Hepatic stellate cell (primary cell): ENCODE measurements around the gene SAFB2.

ENCODE experiments used
- DNase-seq: peaks from one replicate; pipeline ENCODE4 v3.0.0; 2011; ENCODE audit warnings: low spot score

The SAFB2 gene

DNA sequence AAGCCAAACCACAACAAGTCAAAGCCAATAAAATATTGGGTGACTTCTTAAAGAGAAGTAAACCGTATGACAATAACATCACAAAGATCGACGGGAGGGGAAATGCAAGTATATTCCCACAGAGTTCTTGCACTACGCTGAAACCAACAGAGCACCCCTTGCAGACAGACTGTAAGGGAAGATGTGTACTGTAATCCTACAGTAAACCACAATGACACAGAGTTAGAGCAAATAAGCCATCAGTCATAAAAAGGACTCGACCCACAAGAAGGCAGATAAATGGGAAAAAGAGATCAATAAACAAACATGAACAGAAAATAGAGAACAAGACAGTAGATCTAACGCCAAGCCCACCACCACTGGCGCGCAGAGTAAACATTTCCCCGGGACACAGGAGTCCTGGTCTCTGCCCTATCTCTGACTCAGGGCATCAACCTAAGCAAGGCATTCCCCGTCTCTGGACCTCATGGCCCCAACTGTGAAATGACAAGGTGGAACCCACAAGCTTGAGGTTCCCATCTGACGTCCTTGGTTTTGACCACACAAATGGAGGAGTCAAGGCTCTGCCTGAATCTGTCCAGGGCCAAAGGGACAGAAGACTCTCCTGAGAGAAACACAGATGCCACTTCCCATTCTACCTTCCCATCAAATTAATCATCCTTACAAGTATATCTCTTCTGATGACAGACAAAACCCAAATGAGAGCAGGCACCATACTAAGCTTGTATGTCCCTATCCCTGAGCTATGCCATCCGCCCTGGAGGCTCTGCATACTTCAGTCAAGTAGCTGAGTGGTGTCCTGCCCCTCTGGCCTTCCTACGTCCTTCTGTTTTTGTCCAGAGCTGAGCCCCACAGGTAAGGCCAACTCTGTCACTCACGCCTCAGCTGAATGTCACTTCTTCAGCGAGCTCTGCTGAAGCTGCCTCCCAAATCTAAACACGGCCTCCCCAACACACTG is 15.0 kb downstream of the SAFB2 start:
- no peak for DNase-seq

DNA sequence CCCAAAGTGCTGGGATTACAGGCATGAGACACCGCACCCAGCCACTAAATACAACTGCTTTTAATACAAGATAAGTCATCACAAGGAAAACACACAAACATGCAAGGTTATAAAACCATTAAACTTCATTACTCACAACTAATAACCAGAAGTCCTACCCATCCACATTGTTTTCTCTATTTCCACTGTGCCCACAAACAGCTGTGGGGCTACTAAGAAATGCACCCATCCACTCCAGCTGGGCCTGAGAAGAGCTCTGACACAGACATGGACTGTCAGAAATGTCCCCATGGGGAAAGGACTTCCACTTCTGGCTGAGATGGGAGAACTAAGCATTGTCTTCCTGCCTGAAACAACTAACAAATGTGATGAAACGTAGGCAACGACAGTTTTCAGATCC is 17.2 kb downstream of the SAFB2 start:
- DNase-seq, result no peak

DNA sequence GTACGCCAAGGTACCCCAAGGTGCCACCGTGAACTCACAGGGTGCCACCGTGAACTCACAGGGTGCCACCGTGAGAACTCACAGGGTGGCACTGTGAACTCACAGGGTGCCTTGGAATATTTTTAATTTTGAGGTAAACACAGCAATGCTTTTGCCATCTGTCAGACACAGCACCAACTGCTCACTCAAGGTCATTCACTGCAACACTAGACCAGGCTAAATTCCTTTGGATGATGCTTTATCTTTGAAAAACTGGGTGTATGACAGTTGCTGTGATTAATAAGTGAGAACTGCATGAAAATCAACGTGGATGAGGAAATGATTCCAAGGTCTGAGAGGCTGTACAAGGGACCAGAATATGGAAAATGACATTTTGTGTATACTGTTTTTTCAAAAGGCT is 18.9 kb downstream of the SAFB2 start:
- no peak for DNase-seq

DNA sequence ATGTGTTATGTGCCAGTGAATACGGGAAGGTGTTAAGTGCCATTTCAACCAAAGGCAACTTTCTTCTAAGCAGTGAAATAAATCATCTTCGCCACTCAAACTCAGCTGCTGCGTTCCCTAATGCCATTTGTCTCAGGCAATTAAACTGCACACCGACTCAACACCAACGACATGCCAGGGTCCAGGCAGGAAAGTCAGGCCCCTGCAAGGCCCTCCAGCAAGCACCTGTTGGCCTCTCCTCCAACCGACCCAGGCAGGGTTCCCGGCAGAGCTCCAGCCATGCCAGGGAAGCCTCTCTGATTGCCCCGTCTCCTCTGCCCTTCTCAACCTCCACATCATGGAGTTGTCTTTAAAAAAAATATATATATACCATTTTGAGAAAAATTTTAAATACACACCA is 21.8 kb downstream of the SAFB2 start:
- DNase-seq, result no peak

DNA sequence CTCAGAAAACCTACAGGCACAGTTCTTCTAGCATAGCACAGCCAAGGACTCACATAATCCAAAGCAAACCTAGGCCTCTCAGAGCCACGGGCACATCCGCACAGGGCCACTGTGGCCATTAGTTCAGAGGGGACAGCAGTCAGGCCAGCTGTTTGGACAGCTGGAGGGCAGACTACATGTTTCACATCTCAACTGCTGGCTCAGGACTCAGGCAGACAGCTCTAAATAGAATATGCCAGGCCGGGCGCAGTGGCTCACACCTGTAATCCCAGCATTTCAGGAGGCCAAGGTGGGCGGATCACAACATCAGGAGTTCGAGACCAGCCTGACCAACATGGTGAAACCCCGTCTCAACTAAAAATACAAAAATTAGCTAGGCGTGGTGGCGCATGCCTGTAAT is 26.8 kb downstream of the SAFB2 start:
- DNase-seq, result no peak

DNA sequence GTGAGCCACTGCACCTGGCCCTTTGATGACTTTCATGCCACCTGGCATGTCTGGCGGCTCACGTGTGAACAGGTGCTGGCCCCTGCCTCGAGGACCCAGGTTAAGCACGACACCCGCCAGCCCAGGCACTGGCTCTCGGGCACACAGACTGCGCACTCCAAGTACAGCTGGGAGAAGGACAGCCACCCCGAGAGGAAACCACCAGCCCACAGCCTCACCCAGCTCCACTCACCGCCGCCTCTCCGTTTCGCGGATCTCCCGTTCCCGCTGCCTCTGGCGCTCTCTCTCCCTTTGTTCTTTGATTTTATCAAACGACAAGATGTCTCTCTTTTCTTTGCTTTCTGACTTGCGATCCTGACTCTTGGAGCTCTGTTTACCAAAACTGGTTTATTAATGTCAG is 27.4 kb downstream of the SAFB2 start:
- no peak for DNase-seq

DNA sequence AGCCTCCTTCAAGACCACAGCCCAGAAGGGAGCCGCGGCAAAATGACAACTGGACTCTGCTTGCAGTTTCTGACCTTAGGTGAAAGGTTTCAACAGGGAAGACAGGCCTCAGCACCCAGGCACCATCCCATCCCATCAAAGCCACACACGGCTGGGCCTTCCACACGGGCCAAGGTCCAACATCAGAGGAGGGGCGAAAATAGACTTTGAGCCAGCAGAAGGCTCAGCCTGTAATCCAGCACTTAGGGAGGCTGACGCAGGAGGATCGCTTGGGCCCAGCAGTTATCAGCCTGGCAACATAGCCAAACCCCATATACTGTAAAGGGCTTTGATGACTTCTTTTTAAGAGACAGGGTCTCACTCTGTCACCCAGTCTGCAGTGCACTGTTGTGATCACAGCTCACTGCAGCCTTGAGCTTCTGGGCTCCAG is 28.0 kb downstream of the SAFB2 start:
- DNase-seq, result no peak

DNA sequence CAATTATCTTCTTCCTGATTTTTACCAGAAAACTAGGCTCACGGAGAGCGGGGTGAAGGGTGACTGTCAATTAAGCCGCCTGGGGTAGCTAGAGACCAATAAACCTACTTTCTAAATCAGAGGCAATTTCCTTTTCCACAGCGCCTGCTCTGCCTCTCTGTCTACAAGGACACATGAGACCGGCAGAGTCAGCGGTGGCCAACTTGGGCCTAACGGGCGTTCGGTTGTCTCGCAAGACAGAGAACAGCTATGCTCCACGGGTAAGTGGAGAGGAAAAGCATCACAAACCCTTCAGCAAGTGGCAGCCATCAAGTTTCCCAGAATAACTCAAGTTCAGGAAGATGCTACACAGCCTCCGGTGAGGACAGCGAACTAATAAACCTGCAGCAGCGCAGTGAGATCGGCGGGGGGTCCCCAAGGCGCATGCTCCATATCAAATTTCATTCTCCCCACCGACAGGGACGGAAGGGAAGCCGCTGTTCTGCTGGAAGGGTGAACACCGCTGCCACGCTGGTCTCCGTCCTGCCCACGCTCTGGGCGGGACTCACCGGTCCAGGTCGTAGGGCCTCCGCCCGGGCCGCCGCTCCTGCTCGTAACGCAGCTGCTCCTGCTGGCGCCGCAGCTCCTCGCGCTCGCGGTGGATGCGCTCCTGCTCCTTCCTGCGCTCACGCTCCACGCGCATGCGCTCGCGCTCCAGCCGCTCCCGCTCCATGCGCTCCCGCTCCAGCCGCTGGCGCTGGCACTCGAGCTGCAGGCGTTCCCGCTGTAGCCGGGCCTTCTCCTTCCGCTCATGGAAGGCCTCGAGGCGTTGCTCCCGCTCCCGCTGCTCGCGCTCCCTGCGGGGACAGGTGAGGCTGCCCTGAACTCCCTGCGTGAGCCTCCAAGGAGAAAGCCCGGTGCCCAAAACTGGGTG is 29.0 kb downstream of the SAFB2 start:
- DNase-seq, result no peak

DNA sequence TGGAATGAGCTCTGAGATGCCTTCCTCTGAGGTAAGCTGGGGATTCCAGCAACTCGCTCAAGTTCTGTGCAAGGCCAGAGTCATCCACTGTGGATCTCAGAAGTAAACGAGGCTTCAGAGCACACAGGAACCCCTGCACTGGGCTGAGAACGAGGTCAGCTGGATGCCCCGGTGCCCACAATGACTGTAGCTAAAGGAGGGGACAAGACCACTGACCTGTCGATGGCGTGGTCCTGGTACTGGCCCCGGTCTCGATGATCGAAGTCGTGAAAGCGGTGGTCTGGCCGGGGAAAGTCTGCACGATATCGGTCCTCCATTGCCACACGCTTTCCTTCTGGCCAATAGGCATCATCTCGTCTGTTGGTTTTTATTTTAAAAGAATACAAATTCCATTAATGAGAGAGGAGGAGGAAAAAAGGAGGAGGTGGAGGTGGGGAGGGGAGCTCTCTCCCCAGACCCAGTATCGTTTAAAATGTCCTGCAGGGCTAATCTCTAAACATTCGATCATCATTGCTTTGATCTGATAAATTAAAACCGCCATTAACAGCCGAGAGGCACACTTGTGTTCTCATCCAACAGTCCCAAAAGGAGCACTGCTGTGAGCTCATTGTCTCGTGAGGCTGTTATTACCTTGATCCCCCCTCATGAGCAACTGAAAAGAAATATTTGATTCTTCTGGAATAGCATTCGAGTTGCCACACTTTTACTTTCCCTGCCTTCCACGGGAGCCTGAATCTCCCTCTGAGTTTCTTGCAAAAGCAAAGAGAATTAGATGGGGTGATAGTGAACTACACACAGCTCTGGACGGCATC is 29.8 kb downstream of the SAFB2 start:
- DNase-seq, result no peak

DNA sequence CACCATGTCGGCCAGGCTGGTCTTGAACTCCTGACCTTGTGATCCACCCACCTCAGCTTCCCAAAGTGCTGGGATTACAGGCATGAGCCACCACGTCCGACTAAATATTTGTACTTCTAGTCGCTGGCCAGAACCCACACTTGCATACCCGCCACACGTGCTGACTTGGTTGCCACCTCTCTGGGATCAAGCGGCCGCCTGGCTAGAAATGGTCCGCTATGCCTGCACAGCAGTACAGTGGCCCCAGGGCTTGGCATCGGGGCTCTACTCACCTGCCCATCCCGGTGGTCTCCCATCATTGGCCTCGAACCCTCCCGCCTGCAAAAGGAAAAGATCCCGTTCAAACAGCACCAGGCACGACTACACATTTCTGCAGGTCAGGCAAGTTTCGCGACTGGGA is 31.1 kb downstream of the SAFB2 start:
- DNase-seq, result no peak

DNA sequence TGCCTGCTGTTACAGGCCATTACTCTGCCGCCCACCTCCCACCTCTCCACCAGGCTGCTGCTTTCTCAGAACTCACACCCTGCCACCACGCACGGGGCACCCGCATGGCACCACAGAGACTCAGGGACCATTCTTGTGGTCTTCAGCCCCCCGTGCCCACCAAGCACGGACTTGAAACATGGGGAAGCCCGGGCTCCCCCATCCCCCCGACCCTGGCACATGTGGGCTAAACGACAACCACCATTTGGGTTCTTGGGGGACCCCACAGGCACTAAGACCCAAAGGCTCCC is 31.8 kb downstream of the SAFB2 start:
- no peak for DNase-seq

DNA sequence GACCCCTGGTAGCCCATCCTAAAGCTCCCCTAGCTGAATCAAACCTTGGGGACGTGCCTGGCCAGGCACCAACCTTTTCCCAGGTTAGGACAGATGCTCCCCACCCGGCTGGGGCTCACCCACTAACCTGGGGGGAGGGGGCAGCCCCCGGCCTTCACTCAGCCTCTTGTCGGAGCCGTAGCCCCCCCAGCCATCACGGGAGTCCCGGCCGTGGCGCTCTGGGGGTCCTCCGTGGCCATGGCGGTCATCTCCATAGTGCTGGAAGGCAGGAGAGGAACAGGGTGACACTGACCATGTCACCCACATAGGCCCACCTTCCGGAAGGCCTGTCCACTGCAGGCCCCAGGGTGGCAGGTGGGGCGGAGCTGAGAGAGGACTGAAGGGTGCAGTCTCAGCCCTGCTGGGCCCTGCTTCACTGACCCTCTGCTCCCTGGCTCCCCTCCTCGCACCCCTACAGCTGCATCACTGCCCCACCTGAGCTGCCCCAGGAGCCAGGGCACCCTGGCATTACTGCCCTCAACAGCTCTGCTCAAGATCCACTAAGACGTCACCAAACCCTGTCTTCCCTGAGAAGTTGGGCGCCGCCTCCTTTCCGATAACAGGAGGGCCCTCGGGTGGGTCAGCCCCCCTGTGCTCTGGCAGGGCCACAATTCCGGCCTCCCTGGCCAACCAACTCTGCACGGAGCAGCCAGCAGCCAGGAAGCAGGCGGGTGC is 32.3 kb downstream of the SAFB2 start:
- DNase-seq, result no peak

DNA sequence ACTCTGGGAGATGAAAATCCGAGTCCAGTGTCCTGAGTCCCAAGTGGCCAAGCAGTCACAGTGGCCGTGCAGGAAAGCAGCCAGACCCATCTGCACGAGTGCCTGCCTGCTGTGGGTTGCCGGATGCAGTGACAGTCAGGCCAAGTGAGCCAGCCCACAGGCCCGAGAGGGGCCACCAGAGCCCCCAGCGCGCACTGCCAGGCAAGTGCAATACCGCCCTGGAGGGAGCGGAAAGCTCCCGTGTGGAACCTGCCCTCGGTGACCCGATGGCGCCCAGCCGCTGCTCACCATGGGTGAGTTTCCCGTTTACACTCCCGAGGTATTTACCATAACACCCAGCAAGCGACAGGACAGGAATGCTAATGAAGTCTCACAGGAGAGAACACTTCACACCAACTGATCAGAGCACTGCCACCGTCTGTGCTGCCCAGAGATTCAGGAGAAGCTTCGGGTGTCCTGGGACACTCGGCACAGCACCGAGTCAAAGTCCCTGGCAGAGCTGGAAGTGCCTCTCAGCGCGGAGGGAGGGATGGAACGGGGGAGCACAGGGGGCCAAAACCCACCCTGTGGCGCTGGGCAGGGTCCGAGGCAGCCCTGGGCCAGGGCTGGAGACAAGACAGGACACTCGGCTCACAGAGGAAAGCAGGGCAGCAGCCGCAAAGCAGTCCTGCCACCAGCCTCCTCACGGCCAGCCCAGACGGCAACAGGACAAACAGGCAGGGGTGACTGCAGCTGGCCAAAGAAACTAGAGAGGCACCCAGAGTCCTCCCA is 33.5 kb downstream of the SAFB2 start:
- DNase-seq, result no peak

DNA sequence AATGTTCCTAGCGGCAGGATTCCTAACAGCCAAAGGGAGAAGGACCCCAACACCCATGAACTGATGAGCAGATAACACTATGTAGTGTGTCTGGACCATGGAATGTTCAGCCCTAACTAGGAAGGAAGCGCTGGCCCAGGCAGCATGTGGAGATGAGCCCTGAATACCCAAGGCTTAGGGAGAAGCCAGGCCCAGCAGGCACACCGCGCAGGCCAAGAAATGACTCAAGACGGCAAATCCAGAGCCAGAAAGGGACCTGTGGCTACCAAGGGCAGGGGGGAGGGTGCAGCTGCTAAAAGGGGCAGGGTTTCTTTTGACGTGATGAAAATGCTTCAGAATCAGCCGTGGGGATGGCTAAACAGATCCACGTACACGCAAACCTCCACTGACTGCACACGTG is 34.1 kb downstream of the SAFB2 start:
- DNase-seq, result no peak

DNA sequence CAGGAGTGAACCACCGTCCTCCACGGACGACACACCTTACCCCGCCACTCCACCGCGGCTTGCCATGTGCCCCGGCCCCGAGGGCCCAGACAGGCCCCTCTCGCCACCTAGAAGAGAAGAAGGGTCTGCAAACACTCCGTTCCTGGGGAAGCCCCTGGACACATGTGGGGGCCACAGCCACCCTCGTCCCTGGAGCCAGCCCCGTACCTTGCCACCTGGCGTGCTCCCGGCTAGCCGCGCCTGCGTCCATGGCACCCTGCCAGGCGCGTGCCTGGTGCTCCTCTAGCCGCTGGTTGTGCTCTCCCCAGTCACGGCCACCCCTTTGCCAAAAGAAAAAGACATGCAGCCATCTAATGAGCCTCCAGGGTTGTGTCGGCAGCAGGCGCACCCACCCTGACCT is 34.9 kb downstream of the SAFB2 start:
- DNase-seq, result no peak

DNA sequence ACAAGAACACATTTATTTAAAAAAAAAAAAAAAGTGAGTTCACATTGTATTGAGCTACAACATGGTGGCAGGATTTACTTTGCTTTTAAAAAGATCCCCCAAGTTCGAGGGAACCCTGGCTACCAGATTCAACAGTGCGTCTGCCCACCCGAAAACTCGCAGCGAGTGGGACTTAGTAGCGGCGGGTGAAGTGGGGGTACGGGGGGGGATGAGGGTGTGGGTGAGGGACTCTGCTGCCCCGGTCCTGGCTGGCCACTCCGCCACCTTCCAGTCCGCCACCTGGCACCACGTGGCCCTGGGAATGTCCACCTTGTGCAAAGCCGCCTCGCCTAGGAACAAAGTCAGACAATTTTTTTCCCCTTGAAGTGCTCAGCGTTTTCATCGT is 35.5 kb downstream of the SAFB2 start:
- no peak for DNase-seq

DNA sequence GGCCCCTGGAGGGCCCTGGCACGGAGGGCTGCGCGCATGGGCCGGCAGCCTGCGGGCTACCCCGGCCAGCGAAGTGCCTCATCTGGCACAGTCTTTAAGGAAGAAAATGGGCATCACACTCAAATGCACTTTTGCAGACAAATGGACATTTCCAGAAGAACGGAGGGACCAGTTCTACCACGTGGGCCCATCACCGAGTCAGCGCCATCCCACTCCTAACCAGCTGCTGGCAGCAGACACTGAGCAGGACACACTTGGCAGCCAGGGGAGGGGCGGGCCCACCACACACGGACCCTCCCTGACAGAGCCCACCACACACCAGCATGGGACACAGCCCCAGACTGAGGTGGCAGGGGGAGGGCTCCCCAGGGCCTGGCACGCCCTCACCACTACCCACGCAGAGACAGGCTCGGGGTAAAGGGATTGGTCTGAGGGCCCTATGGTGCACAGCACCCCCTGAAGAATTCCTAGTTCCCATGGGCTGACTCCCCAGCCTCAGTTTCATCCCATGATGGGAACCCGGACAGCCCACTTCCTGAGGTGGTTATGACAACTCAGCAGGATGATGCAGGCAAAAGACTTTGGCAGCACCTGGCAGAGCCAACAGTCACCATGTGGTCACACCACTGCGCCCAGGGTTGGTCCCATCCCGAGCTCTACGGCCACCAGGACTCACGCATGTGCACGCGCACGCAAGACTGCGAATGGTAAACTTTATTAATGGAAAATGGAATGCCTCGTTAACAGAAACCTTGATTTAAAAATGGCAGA is 36.1 kb downstream of the SAFB2 start:
- DNase-seq, result no peak

DNA sequence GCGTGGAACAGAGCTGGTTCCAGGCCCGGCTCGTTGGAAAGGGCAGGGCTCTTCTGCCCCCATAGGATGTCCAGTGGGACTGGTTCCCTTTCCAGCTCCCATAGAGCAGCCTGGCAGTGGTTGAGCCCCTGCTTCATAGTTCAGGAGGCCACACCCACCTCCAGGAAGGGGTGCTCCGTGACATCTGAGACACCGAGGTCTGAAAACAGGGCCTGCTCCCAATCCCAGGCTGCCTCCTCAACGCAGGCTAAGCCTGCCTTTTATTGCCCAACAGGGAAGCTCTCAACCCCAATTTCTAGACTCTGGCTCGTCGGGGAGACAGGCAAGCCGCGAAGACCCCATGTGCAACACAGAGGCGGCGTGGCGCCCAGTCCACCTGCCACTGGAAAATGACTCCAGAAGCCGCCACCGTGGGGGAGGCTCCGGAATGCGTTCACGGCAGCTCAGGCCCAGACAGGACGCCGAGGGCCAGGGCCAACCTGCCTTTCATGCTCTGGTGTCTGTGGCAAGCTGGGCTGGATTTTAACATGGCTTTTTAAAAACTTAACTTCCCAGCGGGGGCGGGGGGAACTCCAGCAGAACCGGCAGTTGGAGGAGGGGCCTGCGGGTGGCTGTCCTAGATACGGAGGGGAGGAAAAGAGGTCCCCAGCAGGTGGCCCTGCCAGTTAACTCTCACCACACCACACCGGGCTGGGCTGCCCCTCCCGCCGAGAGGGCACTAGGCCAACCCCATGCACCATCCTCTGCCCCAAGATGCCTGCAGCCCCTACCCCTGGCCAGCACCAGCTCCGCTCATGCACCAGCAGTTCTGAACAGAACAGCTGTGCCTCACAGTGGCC is 36.9 kb downstream of the SAFB2 start:
- DNase-seq, result no peak

DNA sequence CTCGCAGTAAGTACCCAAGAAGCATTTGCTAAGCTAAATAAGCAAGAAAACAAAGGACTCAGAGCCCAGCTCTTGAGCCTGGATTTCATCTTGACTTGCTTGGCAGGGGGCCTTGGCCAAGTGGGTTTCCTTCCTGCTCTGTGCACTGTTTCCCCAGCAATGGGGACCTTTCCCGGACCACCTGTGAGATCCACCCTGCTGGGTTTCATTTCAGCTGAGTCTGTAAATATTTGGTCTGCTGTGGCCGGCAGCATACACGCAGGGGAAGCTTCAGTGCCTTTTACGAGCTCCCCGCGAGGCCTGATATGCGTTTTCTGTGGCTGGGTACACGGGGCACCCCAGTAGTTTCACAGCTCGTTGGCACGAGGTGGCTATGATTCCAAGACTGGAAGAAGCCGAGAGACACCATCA is 42.4 kb downstream of the SAFB2 start:
- no peak for DNase-seq
